ENCODE results near the gene CACHD1. TPM values are rescaled to one million over a fixed set of nuclear protein-coding genes. Genes with fewer than 3 reads are reported as not detected.

The CACHD1 gene
- total RNA-seq, 1 experiment from 2014 or later = 16.6 TPM

- Histone ChIP-seq H3K36me3 (ENCODE audit: control insufficient read depth, insufficient read depth, low read length) (no peaks in the 10 kb centered on the region; the same call in 1 of the 2 replicates), H3K27me3 (replicated peaks; ENCODE audit: control insufficient read depth, insufficient read depth, low read length) (no peaks in the 10 kb centered on the region), H3K9me3 (no peaks in the 10 kb centered on the region), H3K4me3 (ENCODE audit: low read depth, low read length) (no peak overlapping the region), H3K4me1 (peaks cover 9% of the 10 kb centered on the region; the same call in 1 of the 2 replicates)
- POLR2A ChIA-PET = no interaction called here
- TF ChIP-seq CTCF (IDR thresholded peaks at IDR 0.05; ENCODE audit: insufficient read depth in 1 of 2, low read depth in 1 of 2, low read length in 1 of 2, severe bottlenecking in 1 of 2, unreplicated experiment in 1 of 2) = no peak
- Mint-ChIP-seq H3K4me1 (ENCODE audit: low read depth, unreplicated experiment) (peaks cover 3% of the 10 kb centered on the region), H3K27me3 (ENCODE audit: insufficient read depth, unreplicated experiment) (no peaks in the 10 kb centered on the region), H3K36me3 (ENCODE audit: insufficient read depth, unreplicated experiment) (peaks cover 25% of the 10 kb centered on the region), H3K9me3 (ENCODE audit: unreplicated experiment) (no peaks in the 10 kb centered on the region), H3K4me3 (ENCODE audit: unreplicated experiment) (no peak overlapping the region), H3K27ac (ENCODE audit: unreplicated experiment) (no peak overlapping the region)
- intact Hi-C loops (cut with micrococcal nuclease; ENCODE audit: unreplicated experiment) = no loop called here
- CTCF ChIA-PET = interaction anchor here (0.6 kb wide), 1 partner anchor 60 kb away, joined by 3 read pairs; no protein-coding TSS in a partner anchor
- no peak for DNase-seq
- BruUV-seq (replicated peaks) = no TSS peak
Measured at GRCh38 chr1:64664299-64664698, 194.4 kb downstream of the CACHD1 start.

- H3K27me3 Mint-ChIP-seq (ENCODE audit: insufficient read depth, unreplicated experiment) = no peaks in the 10 kb centered on the region
- H3K4me1 ChIP-seq = no peaks in the 10 kb centered on the region
- H3K4me3 Mint-ChIP-seq (ENCODE audit: unreplicated experiment) = no peak overlapping the region
- DNase-seq = no peak
- no peaks in the 10 kb centered on the region for H3K9me3 Mint-ChIP-seq (ENCODE audit: unreplicated experiment)
- no peak for TF ChIP-seq CTCF (IDR thresholded peaks at IDR 0.05; ENCODE audit: insufficient read depth in 1 of 2, low read depth in 1 of 2, low read length in 1 of 2, severe bottlenecking in 1 of 2, unreplicated experiment in 1 of 2)
- H3K9me3 ChIP-seq = no peaks in the 10 kb centered on the region
- ChIA-PET CTCF (interaction anchor here (0.7 kb wide), 1 partner anchor 58 kb away, joined by 4 read pairs; no protein-coding TSS in a partner anchor), POLR2A (no interaction called here)
- no peak overlapping the region for H3K4me3 ChIP-seq (ENCODE audit: low read depth, low read length)
- no peaks in the 10 kb centered on the region; the same call in 1 of the 2 replicates for H3K36me3 ChIP-seq (ENCODE audit: control insufficient read depth, insufficient read depth, low read length)
- intact Hi-C loops (cut with micrococcal nuclease; ENCODE audit: unreplicated experiment) = no loop called here
- H3K4me1 Mint-ChIP-seq (ENCODE audit: low read depth, unreplicated experiment) = no peaks in the 10 kb centered on the region
- H3K36me3 Mint-ChIP-seq (ENCODE audit: insufficient read depth, unreplicated experiment) = peaks cover 23% of the 10 kb centered on the region
- H3K27ac Mint-ChIP-seq (ENCODE audit: unreplicated experiment) = no peak overlapping the region
- BruUV-seq (replicated peaks) = no TSS peak
- no peaks in the 10 kb centered on the region for H3K27me3 ChIP-seq (replicated peaks; ENCODE audit: control insufficient read depth, insufficient read depth, low read length)
Measured at GRCh38 chr1:64669098-64669675, 199.3 kb downstream of the CACHD1 start.

- POLR2A ChIA-PET = no interaction called here
- H3K4me3 Mint-ChIP-seq (ENCODE audit: unreplicated experiment) = no peak overlapping the region
- Histone ChIP-seq H3K4me1 (no peaks in the 10 kb centered on the region), H3K9me3 (no peaks in the 10 kb centered on the region), H3K36me3 (ENCODE audit: control insufficient read depth, insufficient read depth, low read length) (no peaks in the 10 kb centered on the region), H3K4me3 (ENCODE audit: low read depth, low read length) (no peak overlapping the region), H3K27me3 (replicated peaks; ENCODE audit: control insufficient read depth, insufficient read depth, low read length) (no peaks in the 10 kb centered on the region)
- BruUV-seq (replicated peaks) = no TSS peak
- peaks cover 14% of the 10 kb centered on the region for H3K36me3 Mint-ChIP-seq (ENCODE audit: insufficient read depth, unreplicated experiment)
- TF ChIP-seq CTCF (IDR thresholded peaks at IDR 0.05; ENCODE audit: insufficient read depth in 1 of 2, low read depth in 1 of 2, low read length in 1 of 2, severe bottlenecking in 1 of 2, unreplicated experiment in 1 of 2) = peak; percentile 29 to 52
- H3K27ac Mint-ChIP-seq (ENCODE audit: unreplicated experiment) = no peak overlapping the region
- no peaks in the 10 kb centered on the region for H3K9me3 Mint-ChIP-seq (ENCODE audit: unreplicated experiment)
- intact Hi-C loops (cut with micrococcal nuclease; ENCODE audit: unreplicated experiment) = loop anchor here (1.0 to 5.0 kb wide), 3 partner anchors 123 to 407 kb away; no protein-coding TSS in a partner anchor
- H3K27me3 Mint-ChIP-seq (ENCODE audit: insufficient read depth, unreplicated experiment) = no peaks in the 10 kb centered on the region
- CTCF ChIA-PET = no interaction called here
- DNase-seq = peak in 1 of 2 experiments; percentile 3
- H3K4me1 Mint-ChIP-seq (ENCODE audit: low read depth, unreplicated experiment) = no peaks in the 10 kb centered on the region
Measured at GRCh38 chr1:64675718-64676345, 205.9 kb downstream of the CACHD1 start.
